Keratinocyte (primary cell): ENCODE measurements around the gene CRYGC. TPM values are rescaled to one million over a fixed set of nuclear protein-coding genes. Genes with fewer than 3 reads are reported as not detected.
"Not testable (repeated sequence)": the region's sequence is repeated elsewhere in the genome, so short reads cannot be mapped to it uniquely, and the experiment has no call there.

Experiments used
- DNase-seq: peaks from one replicate; pipeline ENCODE4 v3.0.0-alpha.2; 2011; ENCODE audit warnings: low read depth, missing footprints, low spot score
- FAIRE-seq: peaks from 2 replicates; lab custom pipeline; 2011; peaks lifted over from hg19 to GRCh38; lab: Jason Lieb, UNC
- H2AFZ ChIP-seq: 2 replicates; pipeline ENCODE4 v1.6.0; 2012; ENCODE audit warnings: low read length, control low read depth, inconsistent platforms; ENCODE audit not compliant: control insufficient read depth
- H3K27ac ChIP-seq: 2 replicates; pipeline ENCODE4 v1.5.1; 2011; ENCODE audit warnings: low read length; ENCODE audit not compliant: control insufficient read depth, insufficient read depth
- H3K27me3 ChIP-seq: 3 replicates; pipeline ENCODE4 v1.6.0; 2011; ENCODE audit warnings: low read length; ENCODE audit not compliant: control insufficient read depth, insufficient read depth; ENCODE audit errors: extremely low read depth
- H3K36me3 ChIP-seq, 2 experiments: 2 replicates in 1 of 2; 3 replicates in 1 of 2; pipeline ENCODE4 v1.5.1; 2011; ENCODE audit warnings: low read length in 2 of 2, mild to moderate bottlenecking in 1 of 2; ENCODE audit not compliant: control insufficient read depth in 2 of 2, insufficient read depth in 2 of 2; ENCODE audit errors: extremely low read depth in 1 of 2
- H3K4me1 ChIP-seq: 3 replicates; pipeline ENCODE4 v1.5.1; 2011; ENCODE audit warnings: low read length; ENCODE audit not compliant: control insufficient read depth, insufficient read depth; ENCODE audit errors: extremely low read depth
- H3K4me2 ChIP-seq: 3 replicates; pipeline ENCODE4 v1.6.0; 2011; ENCODE audit warnings: low read depth, low read length; ENCODE audit not compliant: control insufficient read depth, insufficient read depth; ENCODE audit errors: extremely low read depth
- H3K4me3 ChIP-seq, 3 experiments: fragments of 200-600 bp in 1 of 3; sonication (generic) in 1 of 3; 2 replicates in 2 of 3; 3 replicates in 1 of 3; pipeline ENCODE4 v1.5.1; 2011 to 2016; ENCODE audit warnings: low read length in 3 of 3, mild to moderate bottlenecking in 3 of 3, control low read depth in 2 of 3, inconsistent platforms in 1 of 3, low read depth in 1 of 3, mixed read lengths in 1 of 3, mixed run types in 1 of 3, moderate library complexity in 1 of 3; ENCODE audit not compliant: control insufficient read depth in 2 of 3, insufficient read depth in 2 of 3; ENCODE audit errors: extremely low read depth in 1 of 3
- H3K79me2 ChIP-seq: 2 replicates; pipeline ENCODE4 v1.6.0; 2012; ENCODE audit warnings: low read length; ENCODE audit not compliant: control insufficient read depth, insufficient read depth
- H3K9ac ChIP-seq: 3 replicates; pipeline ENCODE4 v1.6.0; 2011; ENCODE audit warnings: low read length; ENCODE audit not compliant: control insufficient read depth, insufficient read depth; ENCODE audit errors: extremely low read depth
- H3K9me1 ChIP-seq: 3 replicates; pipeline ENCODE4 v1.6.0; 2011; ENCODE audit warnings: low read length; ENCODE audit not compliant: control insufficient read depth, insufficient read depth; ENCODE audit errors: extremely low read depth
- H3K9me3 ChIP-seq: 2 replicates; pipeline ENCODE4 v1.5.1; 2012; ENCODE audit warnings: low read depth, low read length; ENCODE audit not compliant: control insufficient read depth
- H4K20me1 ChIP-seq: 3 replicates; pipeline ENCODE4 v1.6.0; 2011; ENCODE audit warnings: low read length; ENCODE audit not compliant: control insufficient read depth, insufficient read depth; ENCODE audit errors: extremely low read depth
- CTCF ChIP-seq, 3 experiments: IDR thresholded peaks in 1 of 3; conservative IDR thresholded peaks in 1 of 3; optimal IDR thresholded peaks in 1 of 3; 2 replicates in 2 of 3; 3 replicates in 1 of 3; pipeline versions ENCODE3 to v1.5.1; 2011; ENCODE audit warnings: low read length in 3 of 3, mild to moderate bottlenecking in 3 of 3, moderate library complexity in 2 of 3, control low read depth in 1 of 3, inconsistent platforms in 1 of 3; ENCODE audit not compliant: insufficient read depth in 2 of 3; ENCODE audit errors: extremely low read depth in 1 of 3
- EZH2 ChIP-seq: IDR thresholded peaks from one replicate; pipeline ENCODE4 v1.6.1; 2012; ENCODE audit warnings: inconsistent platforms, mild to moderate bottlenecking, low read length, moderate library complexity
- dilution Hi-C: fragments of 300-500 bp; cut with MboI; formaldehyde crosslinking; loops from one replicate; pipeline ENCODE4 v1.7.0; 2020; ENCODE audit warnings: low sequenced_read_pairs; ENCODE audit not compliant: extremely low pct_ligation_motif_present
- polyA plus RNA-seq, 5 experiments: library from polyadenylated mRNA; depleted of rRNA in 3 of 5; stranded (reverse) in 3 of 5; stranded (forward) in 1 of 5; unstranded in 1 of 5; fragments of >200 nt; gene quantifications; 1 replicate in 1 of 5; 2 replicates in 3 of 5; 3 replicates in 1 of 5; pipeline versions ENCODE4 v1.2.1 to v1.2.3, GENCODE V29; 2011 to 2012; ENCODE audit warnings: missing spikeins in 2 of 5, low read depth in 1 of 5, low replicate concordance in 1 of 5

The CRYGC gene
- polyA plus RNA-seq, 1 donor (not counting 4 experiments of a cell fraction or from before 2014, with no cell fraction given), result not detected

- no peaks in the 10 kb centered on the region for H3K4me1 ChIP-seq
- H2AFZ ChIP-seq, result no peak overlapping the region
- peak in 2 of 3 experiments; percentile 21 to 36 for TF ChIP-seq CTCF (optimal IDR thresholded peaks at IDR 0.05 in 1 of 3, IDR thresholded peaks at IDR 0.05 in 1 of 3, conservative IDR thresholded peaks at IDR 0.05 in 1 of 3; ENCODE audit: extremely low read depth in 1 of 3, insufficient read depth in 2 of 3, low read length in 3 of 3)
- TF ChIP-seq EZH2, result no peak
- no peaks in the 10 kb centered on the region for H3K27me3 ChIP-seq
- no peak overlapping the region for H3K4me3 ChIP-seq
- H3K79me2 ChIP-seq, result no peaks in the 10 kb centered on the region
- H3K4me2 ChIP-seq, result no peak overlapping the region
- FAIRE-seq (no peak), DNase-seq (no peak)
- H3K36me3 ChIP-seq, result no peaks in the 10 kb centered on the region
- no peaks in the 10 kb centered on the region for H3K9me3 ChIP-seq
- no peaks in the 10 kb centered on the region for H4K20me1 ChIP-seq
- dilution Hi-C loops, result no loop called here
- no peaks in the 10 kb centered on the region for H3K9me1 ChIP-seq
- H3K27ac ChIP-seq, result no peak overlapping the region
- H3K9ac ChIP-seq, result no peak overlapping the region
Observed at GRCh38 chr2:208101716-208102631, 27.7 kb downstream of the CRYGC start.

GRCh38 chr2:208099682-208100470 lies 29.8 kb downstream of the CRYGC start:
- Histone ChIP-seq H3K4me3 (no peak overlapping the region), H3K9ac (no peak overlapping the region), H2AFZ (no peak overlapping the region), H3K79me2 (no peaks in the 10 kb centered on the region), H3K9me1 (no peaks in the 10 kb centered on the region), H3K4me1 (no peaks in the 10 kb centered on the region), H3K9me3 (no peaks in the 10 kb centered on the region), H3K27ac (no peak overlapping the region), H4K20me1 (no peaks in the 10 kb centered on the region), H3K27me3 (no peaks in the 10 kb centered on the region), H3K36me3 (no peaks in the 10 kb centered on the region), H3K4me2 (no peak overlapping the region)
- dilution Hi-C loops, result no loop called here
- FAIRE-seq, result no peak
- DNase-seq, result no peak
- TF ChIP-seq EZH2 (no peak), CTCF (optimal IDR thresholded peaks at IDR 0.05 in 1 of 3, IDR thresholded peaks at IDR 0.05 in 1 of 3, conservative IDR thresholded peaks at IDR 0.05 in 1 of 3; ENCODE audit: extremely low read depth in 1 of 3, insufficient read depth in 2 of 3, low read length in 3 of 3) (no peak)

GRCh38 chr2:208098701-208099100 lies 30.9 kb downstream of the CRYGC start:
- H3K9me3 ChIP-seq, H3K36me3 ChIP-seq, FAIRE-seq, H3K79me2 ChIP-seq, H3K27me3 ChIP-seq, H4K20me1 ChIP-seq, H3K4me3 ChIP-seq, H3K9ac ChIP-seq, H3K4me1 ChIP-seq, dilution Hi-C loops, H3K27ac ChIP-seq, DNase-seq, H2AFZ ChIP-seq, H3K4me2 ChIP-seq, H3K9me1 ChIP-seq: not testable (repeated sequence)
